ENCODE results near the gene GTPBP1.
A peak's percentile ranks its signal among the peaks of the same experiment; 100 is the strongest.

GRCh38 chr22:38745676-38746460 lies 40.1 kb downstream of the GTPBP1 start:
- TF ChIP-seq TAF1 (IDR thresholded peaks at IDR 0.05; ENCODE audit: borderline replicate concordance, low read depth, low read length) (no peak), POLR2AphosphoS5 (IDR thresholded peaks at IDR 0.05; ENCODE audit: low read depth, low read length) (no peak), POLR2A (IDR thresholded peaks at IDR 0.05; ENCODE audit: low read depth, low read length) (peak; percentile 28; the same call in 1 of the 2 replicates)

Data from GM12892 (cell line).